ENCODE results near the gene DKC1. TPM values are rescaled to one million over a fixed set of nuclear protein-coding genes. Genes with fewer than 3 reads are reported as not detected.

The DKC1 gene
- total RNA-seq, 1 donor from 2014 or later, result 32.3 TPM

DNA sequence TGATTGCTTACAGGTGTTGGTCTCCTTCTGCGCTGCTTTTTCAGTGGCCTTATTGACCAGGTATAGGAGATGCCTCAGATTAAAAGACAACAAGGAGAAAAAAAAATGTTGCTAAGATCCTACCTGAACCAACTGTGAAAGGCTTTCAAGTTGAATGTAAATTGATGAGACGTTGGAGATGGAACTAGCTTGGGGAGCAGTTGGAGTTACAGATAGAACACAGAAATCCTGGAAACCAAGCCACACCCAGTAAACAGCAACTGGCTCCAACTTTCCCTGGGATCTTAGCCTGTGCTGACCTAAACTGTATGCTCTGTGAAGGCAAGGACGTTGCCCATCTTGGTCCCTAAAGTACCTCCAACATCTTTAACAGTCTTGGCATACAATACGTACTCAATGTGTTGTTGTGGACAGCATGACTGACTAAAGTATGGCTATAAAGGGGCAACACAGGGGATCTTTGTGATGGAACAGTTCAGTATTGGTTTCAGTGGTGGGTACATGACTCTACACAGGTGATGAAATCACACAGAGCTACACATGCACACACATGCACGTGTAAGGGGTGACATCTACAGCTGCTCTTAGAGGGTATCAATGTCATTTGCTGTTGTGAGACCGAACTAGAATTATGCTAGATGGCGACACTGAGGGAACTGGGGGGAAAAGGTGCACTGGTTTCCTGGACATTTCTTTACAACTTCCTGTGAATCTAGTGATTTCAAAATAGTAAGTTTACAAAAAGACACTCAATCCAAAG, 34.1 kb upstream of the DKC1 start:
- Histone ChIP-seq H3K4me3 (ENCODE audit: low read depth, low read length) (no peak overlapping the region), H3K36me3 (ENCODE audit: control insufficient read depth, insufficient read depth, low read length) (no peaks in the 10 kb centered on the region), H3K27me3 (ENCODE audit: control insufficient read depth, insufficient read depth, low read length) (no peaks in the 10 kb centered on the region)
- DNase-seq (ENCODE audit: low read depth), result no peak
- no peak for TF ChIP-seq CTCF (IDR thresholded peaks at IDR 0.05; ENCODE audit: insufficient read depth, low read length, poor library complexity, severe bottlenecking)

- TF ChIP-seq CTCF (IDR thresholded peaks at IDR 0.05; ENCODE audit: insufficient read depth, low read length, poor library complexity, severe bottlenecking), result no peak
Observed at GRCh38 chrX:154729439-154729838, 33.2 kb upstream of the DKC1 start.

DNA sequence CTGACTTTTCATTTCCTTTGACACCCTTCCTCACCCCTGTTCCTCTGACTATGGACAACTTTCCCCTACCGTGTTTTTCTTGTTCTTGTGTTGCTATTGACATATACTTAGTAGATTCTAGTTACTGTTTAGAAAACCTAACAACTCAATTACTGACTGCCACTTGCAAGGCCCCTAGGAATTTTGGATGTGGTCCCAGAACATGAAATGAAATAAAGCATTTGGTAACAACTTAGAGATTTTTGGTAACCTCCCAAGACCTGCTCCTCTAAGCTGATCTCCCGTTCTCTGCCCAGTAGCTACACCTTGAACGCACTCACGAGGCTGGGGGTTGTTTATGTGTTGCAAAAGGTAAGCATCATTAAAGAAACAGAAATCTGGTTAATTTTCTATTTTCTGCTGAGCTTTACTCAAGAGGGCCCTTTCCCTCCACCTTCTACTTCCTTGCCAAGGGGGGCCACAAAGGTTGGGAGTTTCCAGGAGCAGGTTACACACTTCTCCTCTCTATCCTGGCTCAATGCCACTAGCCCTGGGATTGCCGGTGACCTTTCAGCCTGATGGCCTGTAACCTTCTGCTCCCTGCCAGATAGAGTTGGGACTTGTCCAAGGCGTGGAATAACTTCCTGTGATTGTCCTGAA, 32.3 kb upstream of the DKC1 start:
- Histone ChIP-seq H3K27me3 (ENCODE audit: control insufficient read depth, insufficient read depth, low read length) (no peaks in the 10 kb centered on the region), H3K4me3 (ENCODE audit: low read depth, low read length) (no peak overlapping the region), H3K36me3 (ENCODE audit: control insufficient read depth, insufficient read depth, low read length) (no peaks in the 10 kb centered on the region)
- TF ChIP-seq CTCF (IDR thresholded peaks at IDR 0.05; ENCODE audit: insufficient read depth, low read length, poor library complexity, severe bottlenecking), result no peak
- no peak for DNase-seq (ENCODE audit: low read depth)

More at GRCh38 chrX:154729439-154729838, 33.2 kb upstream of the DKC1 start:
- no peak for DNase-seq (ENCODE audit: low read depth)
- no peaks in the 10 kb centered on the region for H3K27me3 ChIP-seq (ENCODE audit: control insufficient read depth, insufficient read depth, low read length)
- no peak overlapping the region for H3K4me3 ChIP-seq (ENCODE audit: low read depth, low read length)
- no peaks in the 10 kb centered on the region for H3K36me3 ChIP-seq (ENCODE audit: control insufficient read depth, insufficient read depth, low read length)

DNA sequence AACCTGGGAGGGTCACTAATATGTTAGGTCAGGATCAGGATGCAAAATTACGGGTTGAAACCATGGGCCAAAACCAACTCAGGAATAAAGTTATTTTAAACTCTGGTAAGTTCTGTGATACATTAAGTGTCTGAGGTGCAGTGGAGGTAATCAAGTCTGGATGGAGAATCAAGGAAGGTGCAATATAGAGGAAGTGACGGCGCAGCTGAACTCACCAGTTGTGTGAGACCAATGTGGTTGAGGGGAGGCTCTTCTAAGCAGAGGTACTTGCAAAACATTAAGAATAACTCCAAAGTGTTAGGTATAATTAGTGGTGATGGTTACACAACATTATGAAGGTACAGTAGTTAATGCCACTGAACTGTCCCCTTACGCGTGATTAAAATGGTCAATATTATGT, 31.5 kb upstream of the DKC1 start:
- Histone ChIP-seq H3K4me3 (ENCODE audit: low read depth, low read length) (no peak overlapping the region), H3K27me3 (ENCODE audit: control insufficient read depth, insufficient read depth, low read length) (no peaks in the 10 kb centered on the region), H3K36me3 (ENCODE audit: control insufficient read depth, insufficient read depth, low read length) (no peaks in the 10 kb centered on the region)
- no peak for TF ChIP-seq CTCF (IDR thresholded peaks at IDR 0.05; ENCODE audit: insufficient read depth, low read length, poor library complexity, severe bottlenecking)
- DNase-seq (ENCODE audit: low read depth), result no peak

GRCh38 chrX:154731881-154732280, 30.8 kb upstream of the DKC1 start:
- TF ChIP-seq CTCF (IDR thresholded peaks at IDR 0.05; ENCODE audit: insufficient read depth, low read length, poor library complexity, severe bottlenecking), result no peak
- DNase-seq (ENCODE audit: low read depth), result no peak

More at GRCh38 chrX:154731881-154732280, 30.8 kb upstream of the DKC1 start:
- Histone ChIP-seq H3K4me3 (ENCODE audit: low read depth, low read length) (no peak overlapping the region), H3K36me3 (ENCODE audit: control insufficient read depth, insufficient read depth, low read length) (no peaks in the 10 kb centered on the region), H3K27me3 (ENCODE audit: control insufficient read depth, insufficient read depth, low read length) (no peaks in the 10 kb centered on the region)
